K562 (cell line): Measurements from ENCODE around the gene PPIL1. TPM values are rescaled to one million over a fixed set of nuclear protein-coding genes. Genes with fewer than 3 reads are reported as not detected.

ENCODE experiments used
- ATAC-seq: fragments of 200-7000 bp; cut with Tn5 transposase; 3 replicates; pipeline ENCODE4 v1.9.1; 2020; ENCODE audit warnings: moderate library complexity
- BruUV-seq: library from RNA; stranded (reverse); fragments of 400-500 nt; replicated peaks from 2 replicates; lab custom pipeline; 2021; lab: Mats Ljungman, UMichigan
- CTCF ChIA-PET: fragments of 300-600 bp; formaldehyde crosslinking; extraction: SDS; loops from one replicate; lab custom pipeline; 2021; ENCODE audit warnings: low intra/inter-chr PET ratio; lab: Yijun Ruan, JAX
- POLR2A ChIA-PET: fragments of 300-600, 350-650 bp; sonication (Branson Sonifier 250); formaldehyde crosslinking; extraction: SDS; loops from one replicate; lab custom pipeline; 2021; ENCODE audit warnings: antibody characterized with exemption, inconsistent platforms; lab: Yijun Ruan, JAX
- DNase-seq, 4 experiments: peaks; one replicate each; pipeline versions ENCODE4 v3.0.0 to v3.0.0-alpha.2; 2011 to 2018; ENCODE audit warnings: low spot score in 3 of 4, mixed read lengths in 3 of 4; ENCODE audit errors: extremely low read depth in 1 of 4
- FAIRE-seq: peaks from 2 replicates; lab custom pipeline; 2011; peaks lifted over from hg19 to GRCh38; lab: Jason Lieb, UNC
- H2AFZ ChIP-seq: 2 replicates; pipeline ENCODE4 v1.6.0; 2011; ENCODE audit warnings: low read depth, low read length, control low read depth, inconsistent platforms
- H3K27ac ChIP-seq: fragments of 200-600 bp; 3 replicates; pipeline ENCODE4 v1.8.0; 2011; ENCODE audit warnings: low read depth, mild to moderate bottlenecking, control low read depth, inconsistent platforms, low read length, moderate library complexity, mixed read lengths; ENCODE audit errors: extremely low read depth
- H3K27me3 ChIP-seq, 2 experiments: fragments of 300-600 bp in 1 of 2; 2 replicates in 1 of 2; 3 replicates in 1 of 2; pipeline versions ENCODE4 v1.6.0 to v1.8.0; 2011; ENCODE audit warnings: inconsistent platforms in 2 of 2, low read length in 2 of 2, mild to moderate bottlenecking in 1 of 2, mixed read lengths in 1 of 2, moderate library complexity in 1 of 2; ENCODE audit not compliant: control insufficient read depth in 2 of 2, insufficient read depth in 2 of 2
- H3K36me3 ChIP-seq: fragments of 300-600 bp; 3 replicates; pipeline ENCODE4 v1.8.0; 2011; ENCODE audit warnings: mild to moderate bottlenecking, low read length, inconsistent platforms; ENCODE audit not compliant: control insufficient read depth, insufficient read depth
- H3K4me1 ChIP-seq, 2 experiments: fragments of 200-600 bp in 1 of 2; replicated peaks in 1 of 2; 2 replicates in 1 of 2; 3 replicates in 1 of 2; pipeline versions ENCODE4 v1.5.1 to v1.8.0; 2011; ENCODE audit warnings: inconsistent platforms in 2 of 2, low read length in 2 of 2, mild to moderate bottlenecking in 1 of 2, mixed read lengths in 1 of 2, moderate library complexity in 1 of 2; ENCODE audit not compliant: control insufficient read depth in 2 of 2, insufficient read depth in 2 of 2
- H3K4me2 ChIP-seq: 2 replicates; pipeline ENCODE4 v1.6.1; 2011; ENCODE audit warnings: low read length, control low read depth, inconsistent platforms, mixed read lengths; ENCODE audit not compliant: insufficient read depth
- H3K4me3 ChIP-seq: fragments of 200-600 bp; sonication (generic), shearing (Covaris generic); 2 replicates; pipeline ENCODE4 v1.5.1; 2016; ENCODE audit warnings: control low read depth, inconsistent platforms
- H3K79me2 ChIP-seq: fragments of 200-600 bp; 3 replicates; pipeline ENCODE4 v1.8.0; 2011; ENCODE audit warnings: low read length, inconsistent platforms; ENCODE audit not compliant: control insufficient read depth, insufficient read depth
- H3K9ac ChIP-seq, 2 experiments: 2 replicates each; pipeline versions ENCODE4 v1.6.0 to v1.6.1; 2011; ENCODE audit warnings: low read depth in 2 of 2, low read length in 2 of 2, control low read depth in 1 of 2, inconsistent platforms in 1 of 2, mild to moderate bottlenecking in 1 of 2, mixed read lengths in 1 of 2; ENCODE audit not compliant: insufficient read depth in 1 of 2
- H3K9me1 ChIP-seq: one replicate; pipeline ENCODE4 v1.6.0; 2011; ENCODE audit warnings: inconsistent platforms, mild to moderate bottlenecking, low read length, moderate library complexity; ENCODE audit not compliant: control insufficient read depth, insufficient read depth
- H3K9me3 ChIP-seq: replicated peaks from 2 replicates; pipeline ENCODE4 v1.5.1; 2011; ENCODE audit warnings: low read depth, low read length, inconsistent platforms; ENCODE audit not compliant: control insufficient read depth, insufficient read depth
- H4K20me1 ChIP-seq: replicated peaks from 2 replicates; pipeline ENCODE4 v1.6.1; 2011; ENCODE audit warnings: low read length, inconsistent platforms, mixed read lengths; ENCODE audit not compliant: control insufficient read depth, insufficient read depth
- ATF6 ChIP-seq: sonication (generic); formaldehyde crosslinking; IDR thresholded peaks from 2 replicates; pipeline ENCODE4 v1.4.0; 2020; ENCODE audit warnings: mild to moderate bottlenecking, missing genetic modification reagents
- BMI1 ChIP-seq: fragments of 150-350 bp; IDR thresholded peaks from 2 replicates; pipeline ENCODE4 v1.6.1; 2014; ENCODE audit warnings: low read length
- CREM ChIP-seq: IDR thresholded peaks from 2 replicates; pipeline ENCODE4 v1.6.1; 2014; ENCODE audit warnings: antibody characterized with exemption, low read depth
- CTBP1 ChIP-seq: fragments of 450-650 bp; IDR thresholded peaks from 2 replicates; pipeline ENCODE4 v1.6.1; 2016; ENCODE audit warnings: borderline replicate concordance
- FOXA3 ChIP-seq, 2 experiments: fragments of 450-650 bp in 1 of 2; sonication (generic) in 1 of 2; formaldehyde crosslinking; IDR thresholded peaks in 1 of 2; conservative IDR thresholded peaks in 1 of 2; 2 replicates each; pipeline versions ENCODE4 v1.4.0 to v1.8.0; 2020 to 2022; ENCODE audit warnings: mild to moderate bottlenecking in 2 of 2, missing genetic modification reagents in 1 of 2
- MTA3 ChIP-seq: fragments of 450-650 bp; formaldehyde crosslinking; IDR thresholded peaks from 2 replicates; pipeline ENCODE4 v1.6.1; 2017; ENCODE audit warnings: mild to moderate bottlenecking, borderline replicate concordance
- NEUROD1 ChIP-seq: fragments of 150-350 bp; IDR thresholded peaks from 2 replicates; pipeline ENCODE4 v1.6.1; 2014; ENCODE audit warnings: borderline replicate concordance, low read length, low read depth; ENCODE audit not compliant: partially characterized antibody
- NFATC3 ChIP-seq: fragments of 450-650 bp; IDR thresholded peaks from 2 replicates; pipeline ENCODE4 v1.6.1; 2017; ENCODE audit warnings: mild to moderate bottlenecking
- NR2F6 ChIP-seq: fragments of 450-650 bp; formaldehyde crosslinking; IDR thresholded peaks from 2 replicates; pipeline ENCODE4 v1.4.0; 2020; ENCODE audit warnings: mild to moderate bottlenecking
- POLR3A ChIP-seq: IDR thresholded peaks from 2 replicates; pipeline ENCODE4 v1.6.1; 2011; ENCODE audit warnings: borderline replicate concordance, mild to moderate bottlenecking, moderate library complexity; ENCODE audit not compliant: insufficient read length, insufficient read depth; ENCODE audit errors: extremely low read depth
- PPARD ChIP-seq: fragments of 250-450 bp; sonication (Bioruptor Pico); IDR thresholded peaks from 2 replicates; pipeline ENCODE4 v1.8.0; 2022; ENCODE audit warnings: inconsistent platforms, mild to moderate bottlenecking, moderate library complexity
- TCF15 ChIP-seq: fragments of 250-450 bp; sonication (Bioruptor Pico); IDR thresholded peaks from 2 replicates; pipeline ENCODE4 v1.8.0; 2022; ENCODE audit warnings: moderate library complexity, mild to moderate bottlenecking, inconsistent platforms
- TCF7 ChIP-seq: sonication (generic); IDR thresholded peaks from 2 replicates; pipeline ENCODE4 v1.6.1; 2016; ENCODE audit warnings: antibody characterized with exemption, borderline replicate concordance
- YY1 ChIP-seq, 3 experiments: IDR thresholded peaks; 2 replicates each; pipeline ENCODE4 v1.6.1; 2011; ENCODE audit warnings: low read length in 2 of 3, mild to moderate bottlenecking in 2 of 3, moderate library complexity in 2 of 3, borderline replicate concordance in 1 of 3, control low read depth in 1 of 3, low read depth in 1 of 3; ENCODE audit not compliant: insufficient read depth in 3 of 3, insufficient replicate concordance in 2 of 3, control insufficient read depth in 1 of 3, insufficient read length in 1 of 3; ENCODE audit errors: extremely low read depth in 1 of 3
- ZBTB8A ChIP-seq: fragments of 450-650 bp; IDR thresholded peaks from 2 replicates; pipeline ENCODE4 v1.6.1; 2018; ENCODE audit warnings: mild to moderate bottlenecking, moderate library complexity; ENCODE audit not compliant: partially characterized antibody
- ZNF140 ChIP-seq: fragments of 250-450 bp; sonication (Bioruptor Pico); IDR thresholded peaks from 2 replicates; pipeline ENCODE4 v1.8.0; 2021; ENCODE audit warnings: moderate library complexity, mild to moderate bottlenecking, inconsistent platforms
- ZNF324 ChIP-seq: fragments of 250-450 bp; sonication (Bioruptor Pico); IDR thresholded peaks from 2 replicates; pipeline ENCODE4 v1.4.0; 2020; ENCODE audit warnings: mild to moderate bottlenecking
- ZNF764 ChIP-seq: fragments of 250-450 bp; sonication (Bioruptor Pico); IDR thresholded peaks from 2 replicates; pipeline ENCODE4 v1.4.0; 2020; ENCODE audit warnings: low read depth, mild to moderate bottlenecking, moderate library complexity
- WGBS: fragments of 100-300 bp; shearing (Covaris generic); methylation state at CpG from one replicate; pipeline ENCODE4 v1.1.6; 2016; ENCODE audit warnings: low coverage, mixed read lengths; ENCODE audit not compliant: insufficient coverage; ENCODE audit errors: missing lambda C conversion rate; 5-methylcytosine and 5-hydroxymethylcytosine counted together
- in situ Hi-C: fragments of 300-500 bp; cut with MboI; formaldehyde crosslinking; loops from 4 replicates; pipeline ENCODE4 v1.15.0; 2018; ENCODE audit warnings: inconsistent platforms, mixed read lengths
- intact Hi-C: fragments of 100-400 bp; cut with micrococcal nuclease; formaldehyde crosslinking; loops from 2 replicates; pipeline ENCODE4 v1.14.2; 2022
- polyA plus RNA-seq, 8 experiments: library from polyadenylated mRNA; depleted of rRNA in 4 of 8; stranded (reverse) in 5 of 8; unstranded in 3 of 8; fragments of >200 nt; fragmentation: Nextera tagmentation in 2 of 8; fragmentation: Illumina TruSeq in 1 of 8; extraction: Ambion mirVana in 2 of 8; extraction: Trizol in 1 of 8; gene quantifications; 2 replicates each; pipeline versions ENCODE4 v1.2.1 to v1.2.3, GENCODE V29; 2011 to 2014; ENCODE audit warnings: inconsistent platforms in 1 of 8, missing spikeins in 1 of 8
- total RNA-seq, 7 experiments: library from RNA; depleted of rRNA in 6 of 7; stranded (reverse); fragments of >200 nt in 6 of 7; fragmentation: Illumina TruSeq in 2 of 7; extraction: Trizol in 2 of 7; gene quantifications; 2 replicates each; pipeline versions ENCODE4 v1.2.1 to v1.2.3, GENCODE V29; 2011 to 2021; ENCODE audit warnings: low replicate concordance in 1 of 7

PPIL1 gene
- total and polyA plus RNA-seq, 9 of the 15 experiments (the other 6 are each of a cell fraction or from before 2014, with no cell fraction given), result 65.8 to 205 (median 130) TPM

GRCh38 chr6:36830577-36830976, 44.0 kb downstream of the PPIL1 start:
- H3K79me2 ChIP-seq, result no peaks in the 10 kb centered on the region
- ATAC-seq (no peak), FAIRE-seq (no peak), DNase-seq (no peak)
- no peak overlapping the region for H3K9ac ChIP-seq
- ChIA-PET POLR2A (interaction anchor here (0.6 to 1.4 kb wide), 3 partner anchors 10 to 1762 kb away, joined by 3 to 6 read pairs (median 4); no protein-coding TSS in a partner anchor), CTCF (no interaction called here)
- H4K20me1 ChIP-seq, result no peaks in the 10 kb centered on the region
- TF ChIP-seq CREM, result no peak
- no peak for TF ChIP-seq FOXA3 (CRISPR knock-in tag; conservative IDR thresholded peaks at IDR 0.05 in 1 of 2, IDR thresholded peaks at IDR 0.05 in 1 of 2)
- TF ChIP-seq YY1 (IDR thresholded peaks at IDR 0.05; ENCODE audit: borderline replicate concordance in 1 of 3, control insufficient read depth in 1 of 3, extremely low read depth in 1 of 3, insufficient read depth in 3 of 3, insufficient read length in 1 of 3, insufficient replicate concordance in 2 of 3, low read depth in 1 of 3, low read length in 2 of 3), result no peak
- TF ChIP-seq ZBTB8A, result no peak
- TF ChIP-seq NR2F6, result no peak
- no peak for TF ChIP-seq POLR3A
- TF ChIP-seq ATF6 (CRISPR knock-in tag), result no peak
- TF ChIP-seq ZNF140, result no peak
- TF ChIP-seq CTBP1, result no peak
- TF ChIP-seq BMI1, result no peak
- TF ChIP-seq PPARD (CRISPR knock-in tag), result no peak
- no peak for TF ChIP-seq MTA3
- TF ChIP-seq TCF7, result no peak
- no peak for TF ChIP-seq ZNF324 (CRISPR knock-in tag)
- TF ChIP-seq TCF15 (CRISPR knock-in tag), result no peak
- TF ChIP-seq NEUROD1, result no peak
- TF ChIP-seq NFATC3, result no peak
- no peak for TF ChIP-seq ZNF764 (CRISPR knock-in tag)
- 18% methylated on average over 2 of the region's 2 CpGs for WGBS
- H3K4me1 ChIP-seq, result peaks cover 20 to 27% of the 10 kb centered on the region in 2 experiments
- H3K27ac ChIP-seq, result no peak overlapping the region
- H3K4me2 ChIP-seq, result no peak overlapping the region
- in situ Hi-C loops (no loop called here), intact Hi-C loops (no loop called here)
- BruUV-seq, result no TSS peak
- H3K4me3 ChIP-seq, result no peak overlapping the region
- no peaks in the 10 kb centered on the region for H3K9me1 ChIP-seq
- no peaks in the 10 kb centered on the region; the same call in 1 of the 2 replicates for H3K9me3 ChIP-seq
- H2AFZ ChIP-seq, result no peak overlapping the region
- no peaks in the 10 kb centered on the region for H3K36me3 ChIP-seq
- H3K27me3 ChIP-seq, result no peaks in the 10 kb centered on the region
